Calu3 (cell line): Measurements from ENCODE around the gene ZNF670. TPM values are rescaled to one million over a fixed set of nuclear protein-coding genes. Genes with fewer than 3 reads are reported as not detected.

Experiments
- BruUV-seq: library from RNA; stranded (reverse); fragments of 400-500 nt; replicated peaks from 2 replicates; lab custom pipeline; 2021; lab: Mats Ljungman, UMichigan
- CTCF ChIA-PET: fragments of 300-600 bp; sonication (Branson Sonifier 250); formaldehyde crosslinking; loops from one replicate; lab custom pipeline; 2022; ENCODE audit warnings: antibody characterized with exemption; lab: Charles Lee
- DNase-seq: peaks from one replicate; pipeline ENCODE4 v3.0.0; 2022
- H3K27ac Mint-ChIP-seq: one replicate; pipeline ENCODE4 v1.8.0; 2022; ENCODE audit warnings: mixed read lengths; ENCODE audit not compliant: unreplicated experiment
- H3K27me3 Mint-ChIP-seq: one replicate; pipeline ENCODE4 v1.8.0; 2022; ENCODE audit warnings: mixed read lengths; ENCODE audit not compliant: unreplicated experiment
- H3K36me3 Mint-ChIP-seq: one replicate; pipeline ENCODE4 v1.8.0; 2022; ENCODE audit warnings: mild to moderate bottlenecking, moderate library complexity, mixed read lengths; ENCODE audit not compliant: insufficient read depth, unreplicated experiment
- H3K4me1 Mint-ChIP-seq: one replicate; pipeline ENCODE4 v1.8.0; 2022; ENCODE audit warnings: mild to moderate bottlenecking, low read depth, mixed read lengths; ENCODE audit not compliant: unreplicated experiment
- H3K4me3 Mint-ChIP-seq: one replicate; pipeline ENCODE4 v1.8.0; 2022; ENCODE audit warnings: mild to moderate bottlenecking, low read depth, moderate library complexity, mixed read lengths; ENCODE audit not compliant: unreplicated experiment
- H3K9me3 Mint-ChIP-seq: one replicate; pipeline ENCODE4 v1.8.0; 2022; ENCODE audit warnings: low read depth, mixed read lengths; ENCODE audit not compliant: unreplicated experiment
- CTCF ChIP-seq: fragments of 200-600 bp; IDR thresholded peaks from one replicate; pipeline ENCODE4 v1.8.0; 2022; ENCODE audit warnings: antibody characterized with exemption; ENCODE audit not compliant: unreplicated experiment
- intact Hi-C: fragments of 100-400 bp; cut with micrococcal nuclease; formaldehyde crosslinking; loops from one replicate; pipeline ENCODE4 v1.10.0; 2022; ENCODE audit not compliant: unreplicated experiment
- total RNA-seq: library from RNA; stranded (reverse); gene quantifications from 2 replicates; pipeline ENCODE4 v1.2.3, GENCODE V29; 2022

The ZNF670 gene
- total RNA-seq, 1 experiment from 2014 or later, result 6.1 TPM

DNA sequence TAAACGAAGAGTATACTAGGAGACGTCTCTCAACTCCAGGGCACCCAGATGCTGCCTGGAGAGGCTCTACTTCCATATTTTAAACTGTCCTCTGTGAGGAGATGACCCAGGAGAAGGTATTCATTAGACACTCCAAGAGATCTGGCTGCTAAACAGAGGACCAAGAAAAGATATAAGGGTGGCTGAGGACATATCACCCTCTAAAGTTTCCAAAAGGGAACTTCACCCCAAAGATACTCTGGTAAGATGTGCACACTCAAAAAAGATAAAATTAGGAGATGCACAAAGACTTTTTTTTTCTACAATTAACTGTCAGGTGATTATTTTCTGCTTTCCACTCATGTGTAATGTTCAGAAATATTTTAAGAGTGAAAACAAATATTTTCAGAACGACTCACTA lies 1.4 kb downstream of the ZNF670 start:
- DNase-seq, result no peak
- intact Hi-C loops, result loop anchor here (5.0 kb wide), 1 partner anchor 70 kb away; the partner anchor contains the start of gene ZNF695
- no peak for TF ChIP-seq CTCF
- no peaks in the 10 kb centered on the region for H3K27me3 Mint-ChIP-seq
- peaks cover 18% of the 10 kb centered on the region for H3K9me3 Mint-ChIP-seq
- H3K4me1 Mint-ChIP-seq, result peaks cover 10% of the 10 kb centered on the region
- no TSS peak for BruUV-seq
- H3K36me3 Mint-ChIP-seq, result peaks cover 27% of the 10 kb centered on the region
- CTCF ChIA-PET, result no interaction called here
- peak overlapping the region; percentile 67 for H3K27ac Mint-ChIP-seq
- peak overlapping the region; percentile 84 for H3K4me3 Mint-ChIP-seq

- Mint-ChIP-seq H3K9me3 (peaks cover 31% of the 10 kb centered on the region), H3K4me1 (no peaks in the 10 kb centered on the region), H3K4me3 (no peak overlapping the region), H3K27ac (no peak overlapping the region), H3K27me3 (no peaks in the 10 kb centered on the region), H3K36me3 (peaks cover 3% of the 10 kb centered on the region)
- no TSS peak for BruUV-seq
- DNase-seq, result no peak
- CTCF ChIA-PET, result no interaction called here
- no peak for TF ChIP-seq CTCF
- intact Hi-C loops, result no loop called here
Measured at GRCh38 chr1:247070645-247071044, 8.0 kb downstream of the ZNF670 start.

DNA sequence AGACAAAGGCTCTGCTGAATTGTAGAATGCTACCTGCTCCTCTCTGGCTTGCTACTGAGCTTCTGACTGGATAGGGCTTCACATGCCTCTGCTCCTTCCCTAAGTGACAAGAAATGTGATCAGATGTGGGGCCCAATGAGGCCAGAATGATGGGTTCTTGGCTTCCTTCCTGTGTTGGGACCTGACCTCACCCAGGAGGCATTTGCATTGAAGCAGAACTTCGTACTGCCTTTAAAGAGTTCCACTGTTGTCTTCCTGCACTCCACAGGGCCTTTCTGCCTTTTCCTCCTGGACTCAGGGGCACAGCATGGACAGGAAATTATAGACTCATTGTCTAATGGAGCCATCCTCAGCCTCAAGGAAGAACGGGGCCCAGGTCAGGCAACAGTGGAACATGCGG lies 14.3 kb downstream of the ZNF670 start:
- Mint-ChIP-seq H3K36me3 (no peaks in the 10 kb centered on the region), H3K4me3 (no peak overlapping the region), H3K27me3 (no peaks in the 10 kb centered on the region), H3K9me3 (peaks cover 17% of the 10 kb centered on the region), H3K27ac (no peak overlapping the region), H3K4me1 (no peaks in the 10 kb centered on the region)
- TF ChIP-seq CTCF, result no peak
- intact Hi-C loops, result no loop called here
- CTCF ChIA-PET, result no interaction called here
- no TSS peak for BruUV-seq
- no peak for DNase-seq

- Mint-ChIP-seq H3K4me1 (no peaks in the 10 kb centered on the region), H3K27me3 (no peaks in the 10 kb centered on the region), H3K36me3 (no peaks in the 10 kb centered on the region), H3K27ac (no peak overlapping the region), H3K9me3 (peaks cover 21% of the 10 kb centered on the region), H3K4me3 (no peak overlapping the region)
- no peak for TF ChIP-seq CTCF
- DNase-seq, result no peak
- no TSS peak for BruUV-seq
- intact Hi-C loops, result no loop called here
- CTCF ChIA-PET, result no interaction called here
Measured at GRCh38 chr1:247060771-247061170, 17.8 kb downstream of the ZNF670 start.
